GM12891 (cell line): ENCODE data around the gene NUAK2.

ENCODE experiments used
- POLR2A ChIP-seq: IDR thresholded peaks from 2 replicates; pipeline ENCODE4 v1.6.1; 2011; ENCODE audit warnings: low read depth, low read length, control low read depth
- POLR2AphosphoS5 ChIP-seq: IDR thresholded peaks from 2 replicates; pipeline ENCODE4 v1.6.1; 2011; ENCODE audit warnings: low read depth, low read length, control low read depth

DNA sequence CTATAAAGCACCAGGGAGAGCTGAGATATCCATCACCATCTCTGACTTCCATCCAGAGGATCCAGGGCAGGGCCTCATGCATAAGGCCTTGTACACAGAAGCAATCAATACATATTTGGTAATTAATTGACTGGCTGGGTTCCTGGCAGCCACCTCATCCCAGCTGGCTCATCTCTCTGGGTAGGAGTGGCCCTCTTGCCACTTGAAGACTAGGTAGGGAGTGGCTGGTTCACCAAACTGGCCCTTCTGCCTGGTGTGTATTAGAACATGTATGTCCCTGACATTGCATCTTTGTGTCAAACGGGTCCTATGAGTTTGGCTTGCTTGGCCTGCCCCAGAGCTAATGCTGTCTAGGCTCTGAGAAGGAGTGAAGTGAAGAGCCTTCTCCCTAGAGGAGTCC lies 11.8 kb downstream of the NUAK2 start:
- TF ChIP-seq POLR2A (no peak), POLR2AphosphoS5 (no peak)
